Thyroid gland (tissue), 4 donors: ENCODE data around the gene STIM2. TPM values are rescaled to one million over a fixed set of nuclear protein-coding genes. Genes with fewer than 3 reads are reported as not detected.

Experiments used
- DNase-seq, 2 donors: peaks; one replicate each; pipeline ENCODE4 v3.0.0-alpha.2; 2019
- H3K27ac ChIP-seq, 3 donors: fragments of 200-600 bp; sonication (generic); 1 replicate in 2 of 3; 2 replicates in 1 of 3; pipeline ENCODE4 v1.5.1; 2016 to 2019; ENCODE audit warnings: mild to moderate bottlenecking in 1 of 3, moderate library complexity in 1 of 3
- H3K27me3 ChIP-seq: fragments of 200-600 bp; sonication (generic); one replicate; pipeline ENCODE4 v1.5.1; 2019
- H3K36me3 ChIP-seq, 2 donors: fragments of 200-600 bp; sonication (generic); one replicate each; pipeline ENCODE4 v1.5.1; 2016 to 2019
- H3K4me1 ChIP-seq, 2 donors: fragments of 200-600 bp; sonication (generic); one replicate each; pipeline ENCODE4 v1.5.1; 2017 to 2019
- H3K4me3 ChIP-seq, 3 donors: fragments of 200-600 bp; sonication (generic); replicated peaks in 1 of 3; 1 replicate in 2 of 3; 2 replicates in 1 of 3; pipeline ENCODE4 v1.5.1; 2016; ENCODE audit warnings: mild to moderate bottlenecking in 1 of 3
- H3K9me3 ChIP-seq: fragments of 200-600 bp; sonication (generic); one replicate; pipeline ENCODE4 v1.5.1; 2017
- CTCF ChIP-seq, 6 experiments: fragments of 200-600 bp in 3 of 6; fragments of 450-650 bp in 3 of 6; sonication (generic) in 3 of 6; IDR thresholded peaks; one replicate each; pipeline ENCODE4 v1.5.1; 2016 to 2019; ENCODE audit warnings: antibody characterized with exemption in 6 of 6, mild to moderate bottlenecking in 2 of 6, inconsistent platforms in 1 of 6, moderate library complexity in 1 of 6
- POLR2A ChIP-seq, 2 donors: fragments of 450-650 bp; IDR thresholded peaks; one replicate each; pipeline ENCODE4 v1.6.1; 2017; ENCODE audit warnings: antibody characterized with exemption in 2 of 2, mild to moderate bottlenecking in 2 of 2, moderate library complexity in 1 of 2
- WGBS, 2 donors: methylation state at CpG; one replicate each; pipeline ENCODE4 v1.1.5; 2017; 5-methylcytosine and 5-hydroxymethylcytosine counted together
- intact Hi-C: fragments of 100-400 bp; cut with DNase I; formaldehyde crosslinking; loops from one replicate; pipeline ENCODE4 v1.15.1; 2023
- total RNA-seq, 4 donors: library from RNA; depleted of rRNA; stranded (reverse); fragments of >200 nt; gene quantifications; one replicate each; pipeline ENCODE4 v1.2.3, GENCODE V29; 2016

Gene STIM2
- total RNA-seq, 4 donors from 2014 or later = 16.4 to 39.1 (median 18.5) TPM

- H3K36me3 ChIP-seq = no peaks in the 10 kb centered on the region
- no peak overlapping the region for H3K4me3 ChIP-seq
- no peaks in the 10 kb centered on the region for H3K4me1 ChIP-seq
- WGBS, 2 donors = 93 to 94% methylated on average over 4 of the region's 4 CpGs
- no peaks in the 10 kb centered on the region for H3K27me3 ChIP-seq
- DNase-seq = no peak
- intact Hi-C loops = no loop called here
- H3K27ac ChIP-seq = no peak overlapping the region
- H3K9me3 ChIP-seq = no peaks in the 10 kb centered on the region
- no peak for TF ChIP-seq CTCF (IDR thresholded peaks at IDR 0.05)
- no peak for TF ChIP-seq POLR2A (IDR thresholded peaks at IDR 0.05)
Observed at GRCh38 chr4:26830701-26831100, 29.9 kb upstream of the STIM2 start.

- no peak for TF ChIP-seq POLR2A (IDR thresholded peaks at IDR 0.05)
- TF ChIP-seq CTCF (IDR thresholded peaks at IDR 0.05) = no peak
- intact Hi-C loops = no loop called here
- no peak overlapping the region for H3K27ac ChIP-seq
- WGBS, 2 donors = 84 to 86% methylated on average over 1 of the region's 1 CpG
- H3K9me3 ChIP-seq = no peaks in the 10 kb centered on the region
- DNase-seq = no peak
- H3K4me1 ChIP-seq = no peaks in the 10 kb centered on the region
- H3K36me3 ChIP-seq = no peaks in the 10 kb centered on the region
- no peak overlapping the region for H3K4me3 ChIP-seq
- no peaks in the 10 kb centered on the region for H3K27me3 ChIP-seq
Observed at GRCh38 chr4:26836539-26836938, 24.1 kb upstream of the STIM2 start.

GRCh38 chr4:26837993-26838842, 22.4 kb upstream of the STIM2 start:
- intact Hi-C loops = no loop called here
- TF ChIP-seq CTCF (IDR thresholded peaks at IDR 0.05) (no peak), POLR2A (IDR thresholded peaks at IDR 0.05) (no peak)
- no peak for DNase-seq
- no peaks in the 10 kb centered on the region for H3K9me3 ChIP-seq
- no peak overlapping the region for H3K4me3 ChIP-seq
- no peaks in the 10 kb centered on the region for H3K36me3 ChIP-seq
- WGBS, 2 donors = 81 to 82% methylated on average over 8 of the region's 8 CpGs
- no peak overlapping the region for H3K27ac ChIP-seq
- no peaks in the 10 kb centered on the region for H3K4me1 ChIP-seq
- H3K27me3 ChIP-seq = no peaks in the 10 kb centered on the region

- Histone ChIP-seq H3K4me3 (no peak overlapping the region), H3K4me1 (no peaks in the 10 kb centered on the region), H3K27ac (no peak overlapping the region), H3K36me3 (no peaks in the 10 kb centered on the region), H3K27me3 (no peaks in the 10 kb centered on the region), H3K9me3 (no peaks in the 10 kb centered on the region)
- intact Hi-C loops = no loop called here
- 72 to 86% methylated on average over 5 of the region's 5 CpGs for WGBS, 2 donors
- no peak for DNase-seq
- TF ChIP-seq POLR2A (IDR thresholded peaks at IDR 0.05) = no peak
- no peak for TF ChIP-seq CTCF (IDR thresholded peaks at IDR 0.05)
Observed at GRCh38 chr4:26839016-26839415, 21.6 kb upstream of the STIM2 start.

GRCh38 chr4:26839534-26839951, 21.1 kb upstream of the STIM2 start:
- intact Hi-C loops = no loop called here
- no peak for TF ChIP-seq CTCF (IDR thresholded peaks at IDR 0.05)
- TF ChIP-seq POLR2A (IDR thresholded peaks at IDR 0.05) = no peak
- no peak overlapping the region for H3K4me3 ChIP-seq
- H3K27ac ChIP-seq = no peak overlapping the region
- H3K27me3 ChIP-seq = no peaks in the 10 kb centered on the region
- no peaks in the 10 kb centered on the region for H3K36me3 ChIP-seq
- 71 to 82% methylated on average over 5 of the region's 5 CpGs for WGBS, 2 donors
- H3K4me1 ChIP-seq = no peaks in the 10 kb centered on the region
- no peaks in the 10 kb centered on the region for H3K9me3 ChIP-seq
- no peak for DNase-seq
